EH (cell line): ENCODE results near the gene C19orf38.
A peak's percentile ranks its signal among the peaks of the same experiment; 100 is the strongest.
"Not testable (repeated sequence)": the region's sequence is repeated elsewhere in the genome, so short reads cannot be mapped to it uniquely, and the experiment has no call there.

Source experiments
- DNase-seq: peaks from one replicate; pipeline ENCODE4 v3.0.0-alpha.2; 2015; ENCODE audit warnings: low read depth

The C19orf38 gene

GRCh38 chr19:10876459-10877240 is 28.4 kb downstream of the C19orf38 start:
- no peak for DNase-seq

DNA sequence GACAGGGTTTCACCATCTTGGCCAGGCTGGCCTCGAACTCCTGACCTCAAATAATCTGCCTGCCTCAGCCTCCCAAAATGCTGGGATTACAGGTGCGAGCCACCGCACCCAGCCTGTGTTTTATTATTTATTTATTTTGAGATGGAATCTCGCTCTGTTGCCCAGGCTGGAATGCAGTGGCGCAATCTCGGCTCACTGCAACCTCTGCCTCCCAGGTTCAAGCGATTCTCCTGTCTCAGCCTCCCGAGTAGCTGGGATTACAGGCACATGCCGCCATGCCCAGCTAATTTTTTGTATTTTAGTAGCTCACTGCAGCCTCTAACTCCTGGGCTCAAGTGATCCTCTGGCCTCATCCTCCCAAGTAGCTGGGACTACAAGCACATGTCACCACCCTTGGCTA is 29.4 kb downstream of the C19orf38 start:
- DNase-seq: not testable (repeated sequence)

GRCh38 chr19:10878253-10878652 is 30.0 kb downstream of the C19orf38 start:
- DNase-seq: no peak

- no peak for DNase-seq
Measured at GRCh38 chr19:10881403-10882107, 33.3 kb downstream of the C19orf38 start.

- no peak for DNase-seq
Measured at GRCh38 chr19:10882108-10882457, 33.9 kb downstream of the C19orf38 start.

DNA sequence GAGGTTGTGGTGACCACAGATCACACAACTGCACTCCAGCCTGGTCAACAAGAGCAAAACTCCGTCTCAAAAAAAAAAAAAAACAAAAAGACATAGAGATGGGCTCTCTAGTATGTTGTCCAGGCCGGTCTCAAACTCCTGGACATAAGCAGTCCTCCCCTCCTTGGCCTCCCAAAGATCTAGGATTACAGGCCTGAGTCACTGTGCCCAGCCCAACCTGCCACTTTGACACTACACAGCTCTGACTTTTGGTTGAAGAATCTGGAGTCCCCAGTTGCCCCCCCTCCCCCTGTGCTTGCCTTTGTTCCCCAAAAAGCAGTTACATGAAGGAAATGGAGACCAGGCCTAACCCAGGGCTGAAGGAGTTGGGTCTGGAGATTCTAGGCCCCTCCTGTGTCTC is 36.1 kb downstream of the C19orf38 start:
- DNase-seq: peak; percentile 80

- DNase-seq: peak; percentile 34
Measured at GRCh38 chr19:10885201-10886169, 37.3 kb downstream of the C19orf38 start.

GRCh38 chr19:10887616-10888367 is 39.6 kb downstream of the C19orf38 start:
- DNase-seq: peak; percentile 39

GRCh38 chr19:10888421-10888866 is 40.2 kb downstream of the C19orf38 start:
- no peak for DNase-seq

- no peak for DNase-seq
Measured at GRCh38 chr19:10889880-10890279, 41.7 kb downstream of the C19orf38 start.

DNA sequence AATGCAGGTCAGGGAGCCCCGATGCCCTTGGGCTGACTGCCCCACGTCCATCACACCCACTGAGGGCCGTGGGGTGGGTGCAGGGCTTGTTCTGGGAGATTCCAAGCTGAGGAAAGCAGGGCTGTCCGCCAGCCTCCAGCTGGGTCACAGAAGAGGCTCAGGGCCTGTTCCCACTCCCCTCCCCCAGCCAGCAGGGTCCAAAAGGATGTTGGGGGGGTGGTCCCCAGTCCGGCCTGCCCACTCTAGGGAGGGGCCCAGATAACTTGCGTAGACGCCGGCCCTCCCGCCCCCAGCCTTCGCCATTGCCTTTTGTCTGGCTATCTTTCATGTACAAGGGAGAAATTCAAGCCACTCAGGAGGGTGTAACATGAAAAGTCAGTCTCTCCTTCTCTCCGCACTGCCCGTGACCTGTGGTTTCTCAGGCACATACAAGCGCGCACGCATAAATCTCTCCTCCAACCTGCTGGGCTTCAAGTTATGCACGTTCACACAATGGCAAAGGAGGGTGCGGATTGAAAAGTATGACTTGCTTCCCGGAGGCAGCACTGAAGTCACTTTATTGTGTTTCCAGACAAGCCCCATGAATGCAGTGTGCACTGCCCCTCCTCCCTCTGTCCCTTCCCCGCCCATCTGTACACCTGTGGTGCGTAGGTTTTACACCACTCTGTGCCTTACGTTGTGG is 43.3 kb downstream of the C19orf38 start:
- no peak for DNase-seq

DNA sequence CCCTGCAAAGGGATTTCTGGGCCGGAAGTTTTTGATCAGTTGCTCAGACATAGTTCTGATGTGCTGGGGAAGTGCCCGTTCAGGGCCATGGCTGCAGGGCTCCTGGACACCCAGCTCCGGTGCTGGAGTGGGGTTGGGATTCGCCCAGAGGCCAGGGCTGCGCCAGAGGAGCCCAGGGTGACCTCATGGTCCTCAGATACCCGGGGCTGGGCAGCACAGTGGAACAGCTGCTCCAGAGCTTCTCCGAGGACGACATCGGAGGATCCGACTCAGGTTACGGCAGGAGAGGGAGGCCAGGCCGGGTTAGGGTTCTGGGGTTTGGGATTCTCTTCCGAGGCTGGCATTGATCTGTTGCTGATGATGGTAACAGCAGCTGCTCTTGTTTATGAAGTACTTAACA is 44.0 kb downstream of the C19orf38 start:
- DNase-seq: no peak

DNA sequence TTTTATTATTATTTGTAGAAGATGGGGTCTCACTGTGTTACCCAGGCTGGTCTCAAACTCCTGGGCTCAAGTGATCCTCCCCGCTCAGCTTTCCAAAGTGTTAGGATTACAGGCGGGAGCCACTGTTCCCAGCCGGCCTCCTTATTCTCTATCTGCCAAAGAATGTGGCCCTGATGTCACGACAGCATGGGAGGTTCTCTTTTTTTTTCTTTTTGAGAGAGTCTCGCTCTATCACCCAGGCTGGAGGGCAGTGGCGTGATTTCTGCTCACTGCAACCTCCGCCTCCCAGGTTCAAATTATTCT is 46.6 kb downstream of the C19orf38 start:
- DNase-seq: no peak

DNA sequence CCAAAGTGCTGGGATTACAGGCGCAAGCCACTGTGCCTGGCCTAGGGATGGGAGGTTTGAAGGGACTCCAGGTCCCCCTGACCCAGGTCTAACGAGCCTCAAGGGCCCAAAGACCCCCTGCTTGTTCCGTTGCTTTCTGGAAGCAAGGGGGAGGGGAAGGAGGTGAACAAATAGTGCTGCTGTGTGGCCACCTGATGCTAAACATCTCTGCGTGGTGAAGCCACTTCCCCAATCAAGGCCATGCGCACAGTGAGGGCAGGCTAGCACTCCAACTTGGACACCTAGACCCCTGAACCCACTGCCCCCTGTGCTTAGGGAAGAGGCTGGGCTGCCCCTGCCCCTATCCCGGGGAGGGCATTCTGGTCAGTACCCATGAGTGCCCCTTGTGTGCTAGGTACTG is 47.1 kb downstream of the C19orf38 start:
- DNase-seq: no peak

DNA sequence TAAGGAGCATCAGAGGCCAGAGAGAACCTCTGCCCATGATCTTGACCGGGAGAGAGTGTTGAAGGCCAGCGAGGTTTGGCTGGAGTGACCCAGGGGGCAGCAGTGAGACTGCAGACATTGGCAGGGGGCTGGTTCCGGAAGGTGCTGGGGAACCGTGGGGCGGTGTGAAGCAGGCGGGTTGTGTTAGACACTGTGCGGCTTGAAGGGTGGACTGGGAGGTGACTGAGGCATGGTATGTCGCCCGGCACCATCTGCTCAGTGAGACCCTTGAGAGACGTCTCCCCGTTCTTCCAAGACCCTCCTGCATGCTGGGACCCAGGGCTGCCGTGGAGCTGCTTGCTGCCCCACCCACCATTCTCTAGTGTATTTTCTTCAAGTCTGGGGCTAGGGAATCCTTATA is 47.7 kb downstream of the C19orf38 start:
- DNase-seq: no peak

DNA sequence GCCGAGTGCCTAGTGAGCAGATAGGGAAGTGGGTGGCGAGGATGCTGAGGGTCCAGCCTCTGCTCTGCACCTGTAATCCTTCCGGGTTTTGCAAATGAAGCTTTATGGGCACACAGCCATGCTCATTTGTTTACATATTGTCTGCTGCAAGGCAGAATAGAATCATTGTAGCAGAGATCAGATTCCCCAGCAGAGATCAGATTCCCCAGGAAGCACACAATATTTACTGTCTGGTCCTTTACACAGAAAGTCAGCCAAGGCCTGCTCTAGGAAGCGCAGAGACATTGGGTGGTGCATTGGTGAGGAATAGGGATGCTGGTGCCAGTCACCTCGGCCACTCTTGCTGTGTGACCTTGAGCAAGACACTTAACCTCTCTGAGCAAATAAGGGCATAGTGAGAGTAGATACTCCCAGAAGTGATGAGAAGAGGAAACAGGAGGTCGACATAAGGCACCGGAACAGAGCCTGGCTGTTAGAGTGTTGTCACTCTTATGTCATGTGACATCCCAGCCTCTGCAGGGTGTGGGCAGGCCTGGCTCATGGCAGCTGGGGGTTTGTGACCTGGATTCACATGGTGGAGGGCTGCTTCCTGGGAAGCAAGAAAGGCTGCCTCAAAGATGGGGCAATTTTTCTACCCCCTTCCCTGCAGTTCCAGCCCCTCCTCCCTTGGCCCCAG is 48.8 kb downstream of the C19orf38 start:
- no peak for DNase-seq

GRCh38 chr19:10898633-10899032 is 50.4 kb downstream of the C19orf38 start:
- no peak for DNase-seq

DNA sequence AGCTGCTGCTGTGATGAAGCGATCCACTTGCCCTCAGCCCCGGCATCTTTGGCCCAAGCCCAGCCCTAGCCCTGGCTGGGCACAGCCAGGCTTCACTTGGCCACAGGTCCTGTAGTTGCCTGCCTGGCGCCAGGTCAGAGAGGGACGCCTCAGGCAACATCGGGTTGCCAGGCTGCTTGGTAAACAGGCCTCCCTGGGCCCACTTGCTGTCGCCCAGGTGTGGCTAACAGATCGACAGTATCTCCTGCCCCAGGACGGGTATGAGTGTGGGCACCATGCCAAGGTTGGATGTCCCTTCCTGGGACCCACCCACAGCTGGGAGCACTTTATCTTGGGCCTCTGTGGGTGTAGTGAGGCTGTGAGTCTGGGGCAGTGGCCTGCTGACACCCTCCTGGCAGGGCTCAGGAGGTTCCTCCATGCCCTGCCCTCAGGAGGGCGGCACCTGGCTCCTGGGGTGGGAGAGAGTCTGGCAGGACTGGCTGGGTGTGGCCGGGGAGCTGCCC is 51.0 kb downstream of the C19orf38 start:
- DNase-seq: no peak

- no peak for DNase-seq
Measured at GRCh38 chr19:10907925-10908324, 59.7 kb downstream of the C19orf38 start.

DNA sequence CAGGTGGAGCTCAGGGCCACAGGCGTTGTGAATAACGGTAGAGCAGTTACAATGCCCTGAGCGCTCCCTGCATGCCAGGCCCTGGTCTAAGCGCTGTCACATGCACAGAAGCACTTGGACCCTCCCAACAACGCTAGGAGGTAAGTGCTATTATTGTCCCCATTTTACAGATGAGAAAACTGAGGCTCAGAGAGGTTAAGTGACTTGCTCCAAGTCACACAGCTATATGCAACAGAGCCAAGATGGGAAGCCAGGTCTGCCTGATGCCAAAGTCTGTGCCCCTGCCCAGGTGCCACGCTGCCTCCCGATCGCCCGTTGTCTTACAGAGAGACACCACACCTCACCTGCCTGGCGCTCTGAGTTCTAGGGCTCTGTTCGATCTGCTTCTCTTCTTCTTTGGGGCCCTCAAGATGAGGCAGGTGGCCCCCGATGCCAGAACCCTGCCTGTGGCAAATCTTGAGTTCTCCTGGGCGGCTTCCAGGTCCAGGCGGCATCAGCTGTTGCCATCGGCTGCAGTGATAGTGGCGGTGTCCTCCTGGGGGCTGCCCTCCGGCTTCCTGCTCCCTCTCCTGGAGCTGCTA is 60.3 kb downstream of the C19orf38 start:
- DNase-seq: no peak
